Measurements from ENCODE around the gene NBDY.
"Not testable (repeated sequence)": the region's sequence is repeated elsewhere in the genome, so short reads cannot be mapped to it uniquely, and the experiment has no call there.

Gene NBDY

GRCh38 chrX:56729152-56729850, at the start of gene NBDY:
Gene NBDY (plus strand): TSS chrX:56729243. CDS start chrX:56729354, 111 bp downstream.
- no peak for TF ChIP-seq ZFP3 (CRISPR knock-in tag; IDR thresholded peaks at IDR 0.05)
- TF ChIP-seq ZNF70 (CRISPR knock-in tag; IDR thresholded peaks at IDR 0.05) = no peak
- TF ChIP-seq ISL1 (CRISPR knock-in tag; IDR thresholded peaks at IDR 0.05) = no peak
- no peak for TF ChIP-seq CSDC2 (CRISPR knock-in tag; IDR thresholded peaks at IDR 0.05)
- TF ChIP-seq CSRNP3 (CRISPR knock-in tag; IDR thresholded peaks at IDR 0.05) = no peak
- TF ChIP-seq ZFP30 (CRISPR knock-in tag; IDR thresholded peaks at IDR 0.05) = no peak
- no peak for TF ChIP-seq TSHZ2 (CRISPR knock-in tag; IDR thresholded peaks at IDR 0.05)
- TF ChIP-seq RARB (CRISPR knock-in tag; IDR thresholded peaks at IDR 0.05) = no peak
- TF ChIP-seq TOX (CRISPR knock-in tag; IDR thresholded peaks at IDR 0.05; ENCODE audit: borderline replicate concordance) = no peak
- TF ChIP-seq TCF4 (CRISPR knock-in tag; IDR thresholded peaks at IDR 0.05; ENCODE audit: borderline replicate concordance) = no peak
- peak; percentile 96 for ATAC-seq

GRCh38 chrX:56704530-56704929, 24.5 kb upstream of the NBDY start:
- ATAC-seq = not testable (repeated sequence)

GRCh38 chrX:56726605-56727004, 2.4 kb upstream of the NBDY start:
- no peak for TF ChIP-seq TSHZ2 (CRISPR knock-in tag; IDR thresholded peaks at IDR 0.05)
- TF ChIP-seq OSR1 (CRISPR knock-in tag; IDR thresholded peaks at IDR 0.05) = no peak
- no peak for TF ChIP-seq TOX (CRISPR knock-in tag; IDR thresholded peaks at IDR 0.05; ENCODE audit: borderline replicate concordance)
- TF ChIP-seq SNAI2 (CRISPR knock-in tag; IDR thresholded peaks at IDR 0.05) = no peak
- no peak for TF ChIP-seq ZFP3 (CRISPR knock-in tag; IDR thresholded peaks at IDR 0.05)
- no peak for TF ChIP-seq ZNF70 (CRISPR knock-in tag; IDR thresholded peaks at IDR 0.05)
- TF ChIP-seq ARNTL (CRISPR knock-in tag; IDR thresholded peaks at IDR 0.05; ENCODE audit: borderline replicate concordance, low read depth) = no peak
- no peak for TF ChIP-seq PPARA (CRISPR knock-in tag; IDR thresholded peaks at IDR 0.05; ENCODE audit: borderline replicate concordance)
- TF ChIP-seq CSRNP3 (CRISPR knock-in tag; IDR thresholded peaks at IDR 0.05) = no peak
- no peak for TF ChIP-seq ZNF8 (CRISPR knock-in tag; IDR thresholded peaks at IDR 0.05)
- no peak for TF ChIP-seq RARB (CRISPR knock-in tag; IDR thresholded peaks at IDR 0.05)
- TF ChIP-seq TCF4 (CRISPR knock-in tag; IDR thresholded peaks at IDR 0.05; ENCODE audit: borderline replicate concordance) = no peak
- ATAC-seq = 0 out of 3 replicates have a peak, but pooled peaks have one; percentile 15

GRCh38 chrX:56727531-56727930, 1.5 kb upstream of the NBDY start:
- ATAC-seq = no peak
- TF ChIP-seq PPARA (CRISPR knock-in tag; IDR thresholded peaks at IDR 0.05; ENCODE audit: borderline replicate concordance) = no peak
- TF ChIP-seq CSRNP3 (CRISPR knock-in tag; IDR thresholded peaks at IDR 0.05) = no peak
- no peak for TF ChIP-seq ISL1 (CRISPR knock-in tag; IDR thresholded peaks at IDR 0.05)
- TF ChIP-seq ZFP30 (CRISPR knock-in tag; IDR thresholded peaks at IDR 0.05) = no peak
- TF ChIP-seq ZNF565 (CRISPR knock-in tag; conservative IDR thresholded peaks at IDR 0.05; ENCODE audit: low read depth) = no peak
- TF ChIP-seq ZFP3 (CRISPR knock-in tag; IDR thresholded peaks at IDR 0.05) = no peak
- TF ChIP-seq TSHZ2 (CRISPR knock-in tag; IDR thresholded peaks at IDR 0.05) = no peak
- TF ChIP-seq OSR1 (CRISPR knock-in tag; IDR thresholded peaks at IDR 0.05) = no peak
- TF ChIP-seq ARNTL (CRISPR knock-in tag; IDR thresholded peaks at IDR 0.05; ENCODE audit: borderline replicate concordance, low read depth) = no peak
- no peak for TF ChIP-seq CREB5 (CRISPR knock-in tag; IDR thresholded peaks at IDR 0.05; ENCODE audit: low read depth)
- no peak for TF ChIP-seq SNAI2 (CRISPR knock-in tag; IDR thresholded peaks at IDR 0.05)
